Astrocyte (in vitro differentiated cells and primary cell): ENCODE data around the gene CCDC195. TPM values are rescaled to one million over a fixed set of nuclear protein-coding genes. Genes with fewer than 3 reads are reported as not detected.

Source experiments
- DNase-seq: peaks from one replicate; pipeline ENCODE4 v3.0.0-alpha.2; 2010; ENCODE audit warnings: low read depth
- FAIRE-seq: peaks from 2 replicates; lab custom pipeline; 2011; peaks lifted over from hg19 to GRCh38; lab: Jason Lieb, UNC
- H2AFZ ChIP-seq: 2 replicates; pipeline ENCODE4 v1.6.0; 2012; ENCODE audit warnings: low read depth, low read length, inconsistent platforms
- H3K27ac ChIP-seq: 2 replicates; pipeline ENCODE4 v1.5.1; 2011; ENCODE audit warnings: low read depth, low read length, inconsistent platforms
- H3K27me3 ChIP-seq: 2 replicates; pipeline ENCODE4 v1.6.0; 2011; ENCODE audit warnings: low read length, inconsistent platforms; ENCODE audit not compliant: insufficient read depth
- H3K36me3 ChIP-seq: 2 replicates; pipeline ENCODE4 v1.5.1; 2011; ENCODE audit warnings: low read length, inconsistent platforms; ENCODE audit not compliant: insufficient read depth
- H3K4me1 ChIP-seq: 2 replicates; pipeline ENCODE4 v1.5.1; 2011; ENCODE audit warnings: low read length, inconsistent platforms; ENCODE audit not compliant: insufficient read depth
- H3K4me2 ChIP-seq: 2 replicates; pipeline ENCODE4 v1.6.0; 2012; ENCODE audit warnings: low read length, inconsistent platforms
- H3K4me3 ChIP-seq: 2 replicates; pipeline ENCODE4 v1.5.1; 2011; ENCODE audit warnings: low read depth, mild to moderate bottlenecking, low read length, inconsistent platforms; ENCODE audit not compliant: insufficient read depth
- H3K79me2 ChIP-seq: 2 replicates; pipeline ENCODE4 v1.6.0; 2012; ENCODE audit warnings: mild to moderate bottlenecking, low read length, inconsistent platforms; ENCODE audit not compliant: insufficient read depth
- H3K9ac ChIP-seq: 2 replicates; pipeline ENCODE4 v1.6.0; 2012; ENCODE audit warnings: mild to moderate bottlenecking, low read length, inconsistent platforms
- H3K9me3 ChIP-seq: 2 replicates; pipeline ENCODE4 v1.5.1; 2012; ENCODE audit warnings: low read depth, mild to moderate bottlenecking, low read length, inconsistent platforms; ENCODE audit not compliant: insufficient read depth
- H4K20me1 ChIP-seq: 2 replicates; pipeline ENCODE4 v1.6.0; 2012; ENCODE audit warnings: low read length, inconsistent platforms; ENCODE audit not compliant: insufficient read depth
- H3K27ac Mint-ChIP-seq: one replicate; pipeline ENCODE4 v1.8.0; 2021; ENCODE audit warnings: mild to moderate bottlenecking, mixed read lengths; ENCODE audit not compliant: unreplicated experiment
- H3K27me3 Mint-ChIP-seq: one replicate; pipeline ENCODE4 v1.8.0; 2021; ENCODE audit warnings: low read depth, mixed read lengths; ENCODE audit not compliant: unreplicated experiment
- H3K36me3 Mint-ChIP-seq: one replicate; pipeline ENCODE4 v1.8.0; 2021; ENCODE audit warnings: low read depth, mixed read lengths; ENCODE audit not compliant: unreplicated experiment
- H3K4me1 Mint-ChIP-seq: one replicate; pipeline ENCODE4 v1.8.0; 2021; ENCODE audit warnings: low read depth, mixed read lengths; ENCODE audit not compliant: unreplicated experiment
- H3K4me3 Mint-ChIP-seq: one replicate; pipeline ENCODE4 v1.8.0; 2021; ENCODE audit warnings: mild to moderate bottlenecking, moderate library complexity, mixed read lengths; ENCODE audit not compliant: unreplicated experiment
- H3K9me3 Mint-ChIP-seq: one replicate; pipeline ENCODE4 v1.8.0; 2021; ENCODE audit warnings: mild to moderate bottlenecking, mixed read lengths; ENCODE audit not compliant: unreplicated experiment
- CTCF ChIP-seq: IDR thresholded peaks from 2 replicates; pipeline ENCODE4 v1.5.1; 2011; ENCODE audit warnings: low read depth, mild to moderate bottlenecking, inconsistent platforms, low read length, moderate library complexity; ENCODE audit not compliant: insufficient read depth
- EZH2 ChIP-seq: IDR thresholded peaks from 2 replicates; pipeline ENCODE4 v1.6.1; 2012; ENCODE audit warnings: mild to moderate bottlenecking, low read length, inconsistent platforms; ENCODE audit not compliant: insufficient read depth
- total RNA-seq: library from RNA; stranded (reverse); gene quantifications from 2 replicates; pipeline ENCODE4 v1.2.1, GENCODE V29; 2021

Gene CCDC195
- total RNA-seq, 1 donor from 2014 or later: not detected

- FAIRE-seq (no peak), DNase-seq (no peak)
- H3K9me3 ChIP-seq: no peaks in the 10 kb centered on the region
- H3K9me3 Mint-ChIP-seq: peaks cover under 1% of the 10 kb centered on the region
- no peaks in the 10 kb centered on the region for H3K4me1 Mint-ChIP-seq
- H3K4me1 ChIP-seq: no peaks in the 10 kb centered on the region
- H3K27me3 ChIP-seq: no peaks in the 10 kb centered on the region
- H3K36me3 ChIP-seq: no peaks in the 10 kb centered on the region
- no peaks in the 10 kb centered on the region for H3K79me2 ChIP-seq
- no peaks in the 10 kb centered on the region for H4K20me1 ChIP-seq
- H3K27ac Mint-ChIP-seq: no peak overlapping the region
- TF ChIP-seq CTCF (no peak), EZH2 (no peak)
- no peak overlapping the region for H3K4me3 ChIP-seq
- H3K27ac ChIP-seq: no peak overlapping the region
- H3K27me3 Mint-ChIP-seq: no peaks in the 10 kb centered on the region
- no peak overlapping the region for H3K4me2 ChIP-seq
- H3K4me3 Mint-ChIP-seq: no peak overlapping the region
- no peak overlapping the region for H3K9ac ChIP-seq
- no peak overlapping the region for H2AFZ ChIP-seq
- no peaks in the 10 kb centered on the region for H3K36me3 Mint-ChIP-seq
Observed at GRCh38 chr2:224751996-224752698, 36.0 kb upstream of the CCDC195 start.

GRCh38 chr2:224749136-224749535 is 33.0 kb upstream of the CCDC195 start:
- Histone ChIP-seq H3K9ac (no peak overlapping the region), H3K27me3 (no peaks in the 10 kb centered on the region), H3K27ac (no peak overlapping the region), H2AFZ (no peak overlapping the region), H3K9me3 (no peaks in the 10 kb centered on the region), H3K36me3 (no peaks in the 10 kb centered on the region), H3K4me3 (no peak overlapping the region), H3K4me1 (no peaks in the 10 kb centered on the region), H4K20me1 (no peaks in the 10 kb centered on the region), H3K4me2 (no peak overlapping the region), H3K79me2 (no peaks in the 10 kb centered on the region)
- Mint-ChIP-seq H3K4me3 (no peak overlapping the region), H3K36me3 (no peaks in the 10 kb centered on the region), H3K9me3 (no peaks in the 10 kb centered on the region), H3K27ac (no peak overlapping the region), H3K27me3 (no peaks in the 10 kb centered on the region), H3K4me1 (no peaks in the 10 kb centered on the region)
- no peak for FAIRE-seq
- TF ChIP-seq CTCF: no peak
- TF ChIP-seq EZH2: no peak
- no peak for DNase-seq

- no peaks in the 10 kb centered on the region for H3K9me3 Mint-ChIP-seq
- TF ChIP-seq CTCF: no peak
- no peak for TF ChIP-seq EZH2
- no peaks in the 10 kb centered on the region for H3K4me1 Mint-ChIP-seq
- H3K36me3 Mint-ChIP-seq: no peaks in the 10 kb centered on the region
- no peak overlapping the region for H3K4me3 Mint-ChIP-seq
- Histone ChIP-seq H3K27me3 (no peaks in the 10 kb centered on the region), H3K79me2 (no peaks in the 10 kb centered on the region), H3K9me3 (no peaks in the 10 kb centered on the region), H3K4me1 (no peaks in the 10 kb centered on the region), H2AFZ (no peak overlapping the region), H3K4me2 (no peak overlapping the region), H3K9ac (no peak overlapping the region), H3K4me3 (no peak overlapping the region), H3K27ac (no peak overlapping the region), H3K36me3 (no peaks in the 10 kb centered on the region), H4K20me1 (no peaks in the 10 kb centered on the region)
- no peaks in the 10 kb centered on the region for H3K27me3 Mint-ChIP-seq
- FAIRE-seq: no peak
- DNase-seq: no peak
- H3K27ac Mint-ChIP-seq: no peak overlapping the region
Observed at GRCh38 chr2:224747765-224748164, 31.6 kb upstream of the CCDC195 start.
